ENCODE measurements around the gene SIVA1.

Gene SIVA1, protein sequence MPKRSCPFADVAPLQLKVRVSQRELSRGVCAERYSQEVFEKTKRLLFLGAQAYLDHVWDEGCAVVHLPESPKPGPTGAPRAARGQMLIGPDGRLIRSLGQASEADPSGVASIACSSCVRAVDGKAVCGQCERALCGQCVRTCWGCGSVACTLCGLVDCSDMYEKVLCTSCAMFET

GRCh38 chr14:104752735-104753527, at the start of gene SIVA1:
TSS of gene SIVA1 (plus strand) at chr14:104753147. CDS start at chr14:104753202, 55 bp downstream.
- DNase-seq = peak; percentile 99

DNA sequence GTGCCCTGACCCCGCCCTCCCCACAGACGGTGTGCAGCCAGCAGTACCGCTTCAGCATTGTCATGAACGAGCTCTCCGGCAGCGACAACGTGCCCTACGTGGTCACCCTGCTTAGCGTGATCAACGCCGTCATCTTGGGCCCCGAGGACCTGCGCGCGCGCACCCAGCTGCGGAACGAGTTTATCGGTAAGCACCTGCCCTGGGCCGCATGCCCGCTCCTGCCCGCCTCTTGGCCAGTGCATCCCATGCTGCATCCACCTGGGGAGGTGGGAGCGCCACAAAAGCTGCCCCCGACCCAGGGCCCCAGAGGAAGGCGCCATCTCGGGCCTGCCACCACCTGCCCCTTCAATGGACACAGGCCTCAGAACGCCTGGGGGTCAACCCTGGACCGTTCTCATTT, 49.7 kb upstream of the SIVA1 start:
- no peak for DNase-seq

GRCh38 chr14:104704252-104704651, 48.7 kb upstream of the SIVA1 start:
- DNase-seq = no peak

DNA sequence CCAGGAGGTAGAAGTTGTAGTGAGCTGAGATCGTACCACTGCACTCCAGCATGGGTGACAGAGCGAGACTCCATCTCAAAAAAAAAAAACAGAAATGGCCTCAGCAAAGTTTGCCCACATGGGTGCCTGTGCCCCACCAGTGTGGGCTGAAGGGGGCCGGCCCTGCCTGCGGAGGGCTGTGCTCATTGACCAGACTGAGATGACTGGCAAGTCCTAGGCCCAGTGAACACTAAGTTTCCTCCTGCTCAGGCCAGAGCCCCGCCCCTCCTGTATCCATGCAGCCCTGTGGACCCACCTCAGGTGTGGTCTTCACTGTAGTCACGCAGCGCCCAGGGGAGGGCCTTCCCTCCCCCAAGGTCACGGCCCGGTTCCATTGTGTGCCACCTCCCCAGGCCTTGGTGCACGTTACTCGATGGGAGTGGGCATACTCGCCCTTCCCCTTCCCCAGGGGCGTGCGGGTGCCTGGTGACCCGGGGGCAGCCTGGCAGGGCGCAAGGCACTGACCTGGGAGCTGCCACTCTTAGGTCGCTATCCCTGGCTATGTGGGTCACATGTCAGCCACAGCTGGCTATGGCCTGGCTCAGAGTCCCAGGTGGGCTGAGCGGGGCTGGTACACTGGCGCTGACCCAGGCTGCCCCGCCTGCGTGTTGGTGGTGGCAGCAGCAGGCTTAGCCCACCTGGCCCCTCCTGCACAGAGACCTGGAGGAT, 47.5 kb upstream of the SIVA1 start:
- DNase-seq = no peak

GRCh38 chr14:104706733-104707607, 46.0 kb upstream of the SIVA1 start:
- DNase-seq = no peak

DNA sequence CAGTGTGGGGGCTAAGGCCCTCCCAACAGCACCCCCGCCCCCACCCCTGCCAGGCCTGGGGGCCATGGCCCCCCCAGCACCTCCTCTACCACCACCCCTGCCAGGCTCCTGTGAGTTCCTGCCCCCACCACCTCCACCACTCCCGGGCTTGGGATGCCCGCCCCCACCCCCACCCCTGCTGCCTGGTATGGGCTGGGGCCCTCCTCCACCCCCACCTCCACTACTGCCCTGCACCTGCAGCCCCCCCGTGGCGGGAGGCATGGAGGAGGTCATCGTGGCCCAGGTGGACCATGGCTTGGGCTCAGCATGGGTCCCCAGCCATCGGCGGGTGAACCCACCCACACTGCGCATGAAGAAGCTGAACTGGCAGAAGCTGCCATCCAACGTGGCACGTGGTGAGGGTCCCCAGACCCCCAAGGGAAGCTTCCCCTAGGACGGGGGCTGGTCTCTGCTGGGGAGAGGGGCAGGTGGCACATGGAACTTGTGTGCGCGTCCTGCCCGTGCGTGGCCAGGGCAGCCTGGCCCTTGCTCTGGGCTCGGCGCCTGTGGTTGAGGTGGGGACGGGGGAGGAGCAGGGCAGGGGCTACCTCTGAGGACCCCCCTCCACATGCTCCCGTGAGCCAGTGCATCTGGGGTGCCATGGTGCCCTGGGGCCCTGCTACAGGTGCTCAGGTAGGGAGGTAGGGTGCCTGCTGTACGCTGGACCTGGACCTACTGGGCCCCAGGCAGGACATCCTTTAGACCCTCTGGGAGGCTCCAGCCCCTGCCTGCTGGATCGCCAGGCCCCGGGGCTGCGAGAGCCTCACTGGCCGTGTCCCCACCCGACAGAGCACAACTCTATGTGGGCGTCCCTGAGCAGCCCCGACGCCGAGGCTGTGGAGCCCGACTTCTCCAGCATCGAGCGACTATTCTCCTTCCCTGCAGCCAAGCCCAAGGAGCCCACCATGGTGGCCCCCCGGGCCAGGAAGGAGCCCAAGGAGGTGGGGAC, 45.0 kb upstream of the SIVA1 start:
- DNase-seq = no peak

DNA sequence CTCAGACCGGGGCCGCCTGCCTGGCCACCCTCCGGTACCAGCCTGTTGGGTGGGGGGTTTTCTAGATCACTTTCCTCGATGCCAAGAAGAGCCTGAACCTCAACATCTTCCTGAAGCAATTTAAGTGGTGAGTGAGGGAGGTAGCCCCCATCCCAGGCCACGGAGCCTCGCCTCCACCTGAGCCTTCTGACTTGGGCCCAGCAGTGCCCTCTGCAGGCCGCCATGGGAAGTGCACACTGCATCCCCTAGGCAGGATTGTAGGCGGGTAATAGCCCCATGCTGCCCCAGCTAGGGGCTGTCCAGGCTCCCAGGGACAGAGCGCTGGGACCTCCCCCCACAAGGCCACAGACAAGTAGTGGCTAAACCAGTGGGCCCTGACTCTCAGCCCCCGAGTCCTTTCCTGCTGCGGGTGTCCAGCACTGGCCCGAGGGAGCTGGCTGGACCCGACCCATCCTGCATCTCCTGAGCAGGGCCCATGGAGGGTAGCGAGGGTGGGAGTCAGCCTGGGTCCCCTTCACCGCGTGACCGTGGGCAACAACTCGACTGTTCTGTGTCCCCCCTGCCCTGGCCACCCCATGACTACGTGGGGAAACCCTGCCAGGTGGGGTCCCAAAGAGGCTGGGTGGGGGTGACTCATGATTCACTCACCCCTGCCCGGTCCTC, 44.2 kb upstream of the SIVA1 start:
- DNase-seq = peak; percentile 76

- DNase-seq = no peak
These were observed 43.4 kb upstream of the SIVA1 start for GRCh38 chr14:104709387-104710039.

DNA sequence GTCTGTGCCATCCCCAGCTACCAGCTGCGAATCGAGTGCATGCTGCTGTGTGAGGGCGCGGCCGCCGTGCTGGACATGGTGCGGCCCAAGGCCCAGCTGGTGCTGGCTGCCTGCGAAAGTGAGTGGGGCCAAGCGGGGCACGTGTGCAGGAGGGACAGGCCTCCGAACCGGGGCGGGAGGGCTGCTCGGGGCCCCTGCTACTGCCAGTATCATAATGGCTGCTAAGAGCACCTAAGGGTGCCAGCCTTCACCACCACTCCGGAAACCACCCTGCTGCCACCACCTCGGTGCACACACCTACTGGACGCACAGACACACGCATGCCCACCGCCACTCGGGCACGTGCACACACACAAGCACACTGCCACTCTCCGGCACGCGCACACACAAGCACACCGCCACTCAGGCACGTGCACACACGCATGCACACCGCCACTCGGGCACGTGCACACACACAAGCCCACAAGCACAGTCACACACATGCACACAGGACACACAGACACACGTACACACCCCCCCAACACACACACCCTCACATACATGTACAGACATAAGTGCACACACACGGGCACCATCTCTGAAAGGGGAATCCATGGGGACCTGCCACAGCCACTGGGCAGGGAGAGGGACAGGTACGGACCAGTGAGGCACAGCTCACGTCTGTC, 42.7 kb upstream of the SIVA1 start:
- DNase-seq = no peak

DNA sequence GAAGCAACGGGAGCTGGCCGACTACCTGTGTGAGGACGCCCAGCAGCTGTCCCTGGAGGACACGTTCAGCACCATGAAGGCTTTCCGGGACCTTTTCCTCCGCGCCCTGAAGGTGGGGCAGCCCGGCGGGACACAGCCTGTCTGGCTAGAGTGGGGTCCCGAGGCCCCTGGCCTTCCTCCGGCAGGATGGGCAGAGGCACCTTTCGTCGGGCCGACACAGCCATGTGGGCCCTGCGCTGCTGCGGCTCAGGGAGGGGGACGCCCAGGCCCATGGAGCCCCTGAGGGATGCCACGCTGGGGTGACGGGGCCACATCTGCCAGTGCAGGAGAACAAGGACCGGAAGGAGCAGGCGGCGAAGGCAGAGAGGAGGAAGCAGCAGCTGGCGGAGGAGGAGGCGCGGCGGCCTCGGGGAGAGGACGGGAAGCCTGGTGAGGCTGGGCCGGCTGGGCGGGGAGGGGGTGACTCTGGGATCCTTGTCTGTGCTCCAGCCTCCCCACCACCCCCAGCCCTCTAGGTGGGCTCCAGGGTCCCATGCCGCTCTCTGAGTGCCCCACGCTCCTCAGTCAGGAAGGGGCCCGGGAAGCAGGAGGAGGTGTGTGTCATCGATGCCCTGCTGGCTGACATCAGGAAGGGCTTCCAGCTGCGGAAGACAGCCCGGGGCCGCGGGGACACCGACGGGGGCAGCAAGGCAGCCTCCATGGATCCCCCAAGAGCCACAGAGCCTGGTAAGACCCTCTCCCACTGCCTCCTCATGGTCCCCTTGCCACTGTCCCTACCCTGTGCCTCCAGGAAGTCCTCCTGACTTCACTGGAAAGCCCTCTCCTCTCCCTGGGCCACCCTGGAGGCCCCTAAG, 39.8 kb upstream of the SIVA1 start:
- no peak for DNase-seq

DNA sequence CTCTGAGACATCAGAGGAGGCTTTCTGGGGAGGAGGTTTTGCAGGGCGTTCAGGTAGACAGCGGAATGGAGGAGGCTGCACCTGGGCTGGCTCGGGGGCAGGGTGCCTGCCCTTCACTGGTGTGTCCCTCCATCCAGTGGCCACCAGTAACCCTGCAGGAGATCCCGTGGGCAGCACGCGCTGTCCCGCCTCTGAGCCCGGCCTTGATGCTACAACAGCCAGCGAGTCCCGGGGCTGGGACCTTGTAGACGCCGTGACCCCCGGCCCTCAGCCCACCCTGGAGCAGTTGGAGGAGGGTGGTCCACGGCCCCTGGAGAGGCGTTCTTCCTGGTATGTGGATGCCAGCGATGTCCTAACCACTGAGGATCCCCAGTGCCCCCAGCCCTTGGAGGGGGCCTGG, 38.9 kb upstream of the SIVA1 start:
- DNase-seq = no peak

DNA sequence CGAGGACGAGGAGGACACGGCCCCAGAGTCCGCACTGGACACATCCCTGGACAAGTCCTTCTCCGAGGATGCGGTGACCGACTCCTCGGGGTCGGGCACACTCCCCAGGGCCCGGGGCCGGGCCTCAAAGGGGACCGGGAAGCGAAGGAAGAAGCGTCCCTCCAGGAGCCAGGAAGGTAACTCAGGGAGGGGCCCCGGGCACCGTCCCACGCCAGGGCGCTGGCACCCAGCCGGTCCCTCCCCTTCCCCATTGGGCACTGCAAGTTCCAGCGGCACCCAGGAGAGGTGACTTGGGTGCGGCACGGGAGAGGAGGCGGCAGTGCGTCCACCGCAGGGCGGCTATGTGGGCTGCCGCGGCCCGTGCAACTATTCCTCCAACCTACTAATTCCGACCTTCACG, 38.3 kb upstream of the SIVA1 start:
- DNase-seq = no peak

GRCh38 chr14:104715416-104715815, 37.5 kb upstream of the SIVA1 start:
- no peak for DNase-seq

GRCh38 chr14:104715871-104716270, 37.1 kb upstream of the SIVA1 start:
- no peak for DNase-seq

DNA sequence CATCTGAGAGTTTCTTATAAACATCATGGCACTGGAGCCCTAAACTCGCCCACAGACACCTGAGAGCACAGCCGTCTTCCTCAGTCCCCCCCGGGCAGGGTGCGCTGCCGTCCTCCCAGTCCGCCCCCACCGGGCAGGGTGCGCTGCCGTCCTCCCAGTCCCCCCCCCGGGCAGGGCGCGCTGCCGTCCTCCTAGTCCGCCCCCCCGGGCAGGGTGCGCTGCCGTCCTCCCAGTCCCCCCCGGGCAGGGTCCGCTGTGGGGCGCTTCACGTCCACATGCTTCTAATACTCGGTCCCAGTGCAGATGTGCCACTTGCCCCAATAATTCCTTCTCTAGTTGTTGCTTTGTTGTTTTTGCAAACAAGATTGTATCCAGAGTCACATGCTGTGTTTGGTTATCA, 35.8 kb upstream of the SIVA1 start:
- DNase-seq = no peak

DNA sequence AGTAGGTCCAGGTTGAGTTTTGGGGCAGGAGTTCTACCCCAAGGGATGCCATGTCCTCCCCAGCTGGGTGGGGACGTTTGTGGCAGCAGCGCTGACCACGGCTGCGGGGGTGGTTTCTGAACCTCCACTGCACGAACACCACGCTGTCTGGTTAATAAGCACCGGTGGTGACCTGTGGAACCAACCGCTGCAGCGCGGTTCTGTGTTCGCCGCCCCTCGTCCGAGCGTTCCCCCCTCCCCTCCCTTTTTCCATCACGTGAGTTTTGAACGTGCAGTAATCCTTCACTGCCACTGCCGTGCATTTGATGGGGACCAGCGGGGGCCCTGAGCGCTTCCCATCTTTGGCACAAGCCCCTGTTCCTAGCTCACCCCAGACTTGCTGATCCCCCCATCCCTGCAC, 35.3 kb upstream of the SIVA1 start:
- no peak for DNase-seq

GRCh38 chr14:104718147-104718546, 34.8 kb upstream of the SIVA1 start:
- no peak for DNase-seq

- no peak for DNase-seq
These were observed 34.1 kb upstream of the SIVA1 start for GRCh38 chr14:104718871-104719270.

DNA sequence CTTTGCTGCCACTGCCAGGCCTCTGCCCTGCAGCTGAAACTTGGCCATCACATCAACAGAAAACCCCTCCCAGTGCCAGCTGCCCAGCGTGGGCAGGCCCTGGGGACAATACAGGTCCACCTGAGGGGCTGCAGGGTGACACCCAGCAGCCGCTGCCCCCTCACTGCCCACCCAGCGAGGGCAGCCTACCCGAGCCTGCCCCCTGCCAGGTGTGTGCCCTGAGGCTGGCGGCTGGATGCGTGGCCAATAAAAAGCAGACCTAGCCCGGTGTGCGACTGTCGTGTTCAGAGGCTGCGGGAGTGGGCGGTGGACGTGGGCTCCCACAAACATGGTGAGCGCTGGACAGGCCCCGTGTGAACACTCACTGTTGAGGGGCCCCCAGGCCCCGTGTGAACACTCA, 33.6 kb upstream of the SIVA1 start:
- DNase-seq = no peak
